H9 (cell line): ENCODE data around the gene RGS6. TPM values are rescaled to one million over a fixed set of nuclear protein-coding genes. Genes with fewer than 3 reads are reported as not detected.

Experiments used
- DNase-seq: peaks from one replicate; pipeline ENCODE4 v3.0.0-alpha.2; 2017
- H2AFZ ChIP-seq: one replicate; pipeline ENCODE4 v1.6.1; 2013; ENCODE audit warnings: mild to moderate bottlenecking, low read length, control low read depth, moderate library complexity
- H2AK5ac ChIP-seq: 2 replicates; pipeline ENCODE4 v1.6.1; 2013; ENCODE audit warnings: low read length, control low read depth, mixed read lengths; ENCODE audit not compliant: insufficient read length
- H2BK120ac ChIP-seq: one replicate; pipeline ENCODE4 v1.6.1; 2013; ENCODE audit warnings: low read depth, mild to moderate bottlenecking, low read length, control low read depth, inconsistent platforms; ENCODE audit not compliant: poor library complexity, severe bottlenecking
- H2BK12ac ChIP-seq: 2 replicates; pipeline ENCODE4 v1.6.1; 2013; ENCODE audit warnings: low read length, control low read depth, mixed read lengths, low read depth; ENCODE audit not compliant: insufficient read length
- H2BK15ac ChIP-seq: 2 replicates; pipeline ENCODE4 v1.6.1; 2013; ENCODE audit warnings: low read depth, low read length, control low read depth
- H2BK20ac ChIP-seq: one replicate; pipeline ENCODE4 v1.6.1; 2013; ENCODE audit warnings: low read depth, mild to moderate bottlenecking, low read length, control low read depth, inconsistent platforms; ENCODE audit not compliant: poor library complexity, severe bottlenecking
- H2BK5ac ChIP-seq: 2 replicates; pipeline ENCODE4 v1.6.1; 2013; ENCODE audit warnings: low read length, control low read depth, mixed read lengths; ENCODE audit not compliant: insufficient read length
- H3K14ac ChIP-seq: 2 replicates; pipeline ENCODE4 v1.6.1; 2013; ENCODE audit warnings: low read length, control low read depth; ENCODE audit not compliant: insufficient read depth
- H3K18ac ChIP-seq: 2 replicates; pipeline ENCODE4 v1.6.1; 2013; ENCODE audit warnings: low read depth, mild to moderate bottlenecking, mixed read lengths, low read length, control low read depth; ENCODE audit not compliant: insufficient read length
- H3K23ac ChIP-seq: 2 replicates; pipeline ENCODE4 v1.6.1; 2013; ENCODE audit warnings: low read length, control low read depth, mixed read lengths, low read depth; ENCODE audit not compliant: insufficient read length
- H3K23me2 ChIP-seq: 2 replicates; pipeline ENCODE4 v1.6.1; 2013; ENCODE audit warnings: low read depth, mild to moderate bottlenecking, mixed read lengths, low read length, control low read depth; ENCODE audit not compliant: insufficient read length, poor library complexity, severe bottlenecking
- H3K27ac ChIP-seq: 2 replicates; pipeline ENCODE4 v1.5.1; 2013; ENCODE audit warnings: low read length, control low read depth, mixed read lengths, low read depth; ENCODE audit not compliant: insufficient read length
- H3K27me3 ChIP-seq: 2 replicates; pipeline ENCODE4 v1.6.1; 2013; ENCODE audit warnings: low read length, control low read depth, inconsistent platforms; ENCODE audit not compliant: insufficient read depth
- H3K4ac ChIP-seq: 2 replicates; pipeline ENCODE4 v1.6.1; 2013; ENCODE audit warnings: low read depth, mild to moderate bottlenecking, control low read depth, inconsistent platforms, low read length, moderate library complexity
- H3K4me1 ChIP-seq: 2 replicates; pipeline ENCODE4 v1.6.1; 2013; ENCODE audit warnings: low read length, control low read depth, inconsistent platforms; ENCODE audit not compliant: insufficient read depth
- H3K4me2 ChIP-seq: 2 replicates; pipeline ENCODE4 v1.6.1; 2013; ENCODE audit warnings: low read length, control low read depth, mixed read lengths; ENCODE audit not compliant: insufficient read length, insufficient read depth
- H3K56ac ChIP-seq: 2 replicates; pipeline ENCODE4 v1.6.1; 2013; ENCODE audit warnings: low read depth, mild to moderate bottlenecking, mixed read lengths, low read length, control low read depth; ENCODE audit not compliant: insufficient read length
- H3K79me1 ChIP-seq: 2 replicates; pipeline ENCODE4 v1.6.1; 2013; ENCODE audit warnings: low read depth, mild to moderate bottlenecking, moderate library complexity, low read length, control low read depth, inconsistent platforms; ENCODE audit not compliant: insufficient read depth, poor library complexity, severe bottlenecking
- H3K79me2 ChIP-seq: 2 replicates; pipeline ENCODE4 v1.6.1; 2013; ENCODE audit warnings: low read length, control low read depth, inconsistent platforms; ENCODE audit not compliant: insufficient read depth
- H3K9ac ChIP-seq: 2 replicates; pipeline ENCODE4 v1.6.1; 2013; ENCODE audit warnings: low read length, control low read depth, mixed read lengths; ENCODE audit not compliant: insufficient read length; ENCODE audit errors: extremely low read depth
- H3K9me3 ChIP-seq: one replicate; pipeline ENCODE4 v1.6.1; 2013; ENCODE audit warnings: low read depth, low read length, inconsistent platforms; ENCODE audit not compliant: control insufficient read depth
- H3T11ph ChIP-seq: one replicate; pipeline ENCODE4 v1.6.1; 2013; ENCODE audit warnings: mild to moderate bottlenecking, low read length, control low read depth, inconsistent platforms
- H4K20me1 ChIP-seq: one replicate; pipeline ENCODE4 v1.6.1; 2013; ENCODE audit not compliant: control insufficient read depth, insufficient read length, insufficient read depth
- H4K5ac ChIP-seq: 2 replicates; pipeline ENCODE4 v1.6.1; 2013; ENCODE audit warnings: low read depth, mild to moderate bottlenecking, mixed read lengths, low read length, control low read depth; ENCODE audit not compliant: insufficient read length
- H4K8ac ChIP-seq: replicated peaks from 2 replicates; pipeline ENCODE4 v1.6.1; 2013; ENCODE audit warnings: low read length, control low read depth, mixed read lengths, low read depth; ENCODE audit not compliant: insufficient read length
- H4K91ac ChIP-seq: 2 replicates; pipeline ENCODE4 v1.6.1; 2013; ENCODE audit warnings: low read depth, mild to moderate bottlenecking, moderate library complexity, mixed read lengths, low read length, control low read depth; ENCODE audit not compliant: insufficient read length
- H3K27ac Mint-ChIP-seq, 3 experiments: 2 replicates in 2 of 3; 3 replicates in 1 of 3; pipeline ENCODE4 v1.8.0; 2020 to 2021; ENCODE audit warnings: mixed read lengths in 3 of 3, mild to moderate bottlenecking in 1 of 3, moderate library complexity in 1 of 3
- H3K27me3 Mint-ChIP-seq: 2 replicates; pipeline ENCODE4 v1.8.0; 2021; ENCODE audit warnings: low read depth, mild to moderate bottlenecking, moderate library complexity, mixed read lengths
- H3K36me3 Mint-ChIP-seq, 3 experiments: 2 replicates in 2 of 3; 3 replicates in 1 of 3; pipeline ENCODE4 v1.8.0; 2020 to 2021; ENCODE audit warnings: low read depth in 3 of 3, mixed read lengths in 3 of 3; ENCODE audit not compliant: insufficient read depth in 1 of 3
- H3K4me1 Mint-ChIP-seq, 2 experiments: 2 replicates each; pipeline ENCODE4 v1.8.0; 2020; ENCODE audit warnings: mixed read lengths in 2 of 2
- H3K4me3 Mint-ChIP-seq, 2 experiments: 2 replicates in 1 of 2; 3 replicates in 1 of 2; pipeline ENCODE4 v1.8.0; 2020 to 2021; ENCODE audit warnings: mild to moderate bottlenecking in 2 of 2, mixed read lengths in 2 of 2, moderate library complexity in 1 of 2
- H3K9me3 Mint-ChIP-seq, 2 experiments: 2 replicates in 1 of 2; 3 replicates in 1 of 2; pipeline ENCODE4 v1.8.0; 2020; ENCODE audit warnings: mild to moderate bottlenecking in 2 of 2, mixed read lengths in 2 of 2, moderate library complexity in 1 of 2
- WGBS: extraction: QIAGEN DNeasy Blood & Tissue Kit; methylation state at CpG from one replicate; pipeline ENCODE4 v1.1.7; 2013; ENCODE audit warnings: missing lambda C conversion rate, low lambda C conversion rate, mixed read lengths; ENCODE audit not compliant: insufficient read length; ENCODE audit errors: extremely low coverage; 5-methylcytosine and 5-hydroxymethylcytosine counted together
- total RNA-seq: library from RNA; stranded (reverse); gene quantifications from 2 replicates; pipeline ENCODE4 v1.2.1, GENCODE V29; 2021
- TF ChIP-seq, protein P1 (sequence below): fragments of 200-600 bp; sonication (generic); conservative IDR thresholded peaks from 3 replicates; pipeline ENCODE4 v1.8.0; 2021; ENCODE audit warnings: antibody characterized with exemption, mild to moderate bottlenecking

The RGS6 gene
- total RNA-seq, 1 experiment from 2014 or later = 3.0 TPM

DNA sequence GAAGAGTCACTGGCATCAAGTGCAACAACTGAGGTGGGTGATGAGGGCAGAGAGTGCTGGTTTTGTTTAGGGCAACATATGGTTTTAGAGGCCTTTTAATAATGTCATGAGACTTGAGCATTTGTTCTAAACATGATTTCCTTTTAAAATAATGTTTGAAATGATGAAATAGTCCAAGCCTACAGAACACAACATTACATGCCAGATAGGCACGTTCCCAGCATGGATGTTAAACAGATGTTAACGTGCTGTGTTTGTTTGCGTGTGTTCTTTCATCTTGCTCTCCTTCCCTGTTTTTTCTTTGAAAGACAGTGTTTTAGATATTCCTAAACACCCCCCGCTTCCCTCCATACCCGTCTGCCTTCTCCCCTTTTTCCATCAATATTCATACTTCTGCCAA, 82.3 kb downstream of the RGS6 start:
- Histone ChIP-seq H2BK5ac (no peak overlapping the region), H4K91ac (no peak overlapping the region), H3K23ac (no peak overlapping the region), H3K27ac (no peak overlapping the region), H3K4me2 (no peak overlapping the region), H3K56ac (no peak overlapping the region), H4K5ac (no peak overlapping the region), H3K9ac (no peak overlapping the region), H4K20me1 (no peaks in the 10 kb centered on the region), H2BK15ac (no peak overlapping the region), H2BK120ac (no peak overlapping the region), H3K27me3 (no peaks in the 10 kb centered on the region), H3K18ac (no peak overlapping the region), H3K4me1 (no peaks in the 10 kb centered on the region), H2AFZ (no peak overlapping the region), H3K14ac (no peak overlapping the region), H3T11ph (no peak overlapping the region), H3K79me1 (no peaks in the 10 kb centered on the region), H4K8ac (no peak overlapping the region), H3K4ac (no peak overlapping the region), H3K23me2 (no peaks in the 10 kb centered on the region), H2BK12ac (no peak overlapping the region), H3K9me3 (no peaks in the 10 kb centered on the region), H2BK20ac (no peak overlapping the region), H3K79me2 (no peaks in the 10 kb centered on the region), H2AK5ac (no peak overlapping the region)
- Mint-ChIP-seq H3K27ac (no peak overlapping the region; a peak in 1 of 7 replicates), H3K4me1 (0 out of 4 replicates have a peak, but pooled peaks cover 0 to 2% of the 10 kb centered on the region in 2 experiments), H3K4me3 (no peak overlapping the region), H3K9me3 (peaks cover 0 to 3% of the 10 kb centered on the region in 2 experiments; a peak in 1 of 5 replicates), H3K27me3 (no peaks in the 10 kb centered on the region), H3K36me3 (peaks cover 0 to 4% (median 0%) of the 10 kb centered on the region in 3 experiments; a peak in 1 of 7 replicates)
- no CpG with 5 or more reads among the region's 5 CpGs for WGBS
- no peak for DNase-seq
- TF ChIP-seq, protein P1, sequence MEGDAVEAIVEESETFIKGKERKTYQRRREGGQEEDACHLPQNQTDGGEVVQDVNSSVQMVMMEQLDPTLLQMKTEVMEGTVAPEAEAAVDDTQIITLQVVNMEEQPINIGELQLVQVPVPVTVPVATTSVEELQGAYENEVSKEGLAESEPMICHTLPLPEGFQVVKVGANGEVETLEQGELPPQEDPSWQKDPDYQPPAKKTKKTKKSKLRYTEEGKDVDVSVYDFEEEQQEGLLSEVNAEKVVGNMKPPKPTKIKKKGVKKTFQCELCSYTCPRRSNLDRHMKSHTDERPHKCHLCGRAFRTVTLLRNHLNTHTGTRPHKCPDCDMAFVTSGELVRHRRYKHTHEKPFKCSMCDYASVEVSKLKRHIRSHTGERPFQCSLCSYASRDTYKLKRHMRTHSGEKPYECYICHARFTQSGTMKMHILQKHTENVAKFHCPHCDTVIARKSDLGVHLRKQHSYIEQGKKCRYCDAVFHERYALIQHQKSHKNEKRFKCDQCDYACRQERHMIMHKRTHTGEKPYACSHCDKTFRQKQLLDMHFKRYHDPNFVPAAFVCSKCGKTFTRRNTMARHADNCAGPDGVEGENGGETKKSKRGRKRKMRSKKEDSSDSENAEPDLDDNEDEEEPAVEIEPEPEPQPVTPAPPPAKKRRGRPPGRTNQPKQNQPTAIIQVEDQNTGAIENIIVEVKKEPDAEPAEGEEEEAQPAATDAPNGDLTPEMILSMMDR = no peak
